ENCODE data around the gene ACSF3.

DNA sequence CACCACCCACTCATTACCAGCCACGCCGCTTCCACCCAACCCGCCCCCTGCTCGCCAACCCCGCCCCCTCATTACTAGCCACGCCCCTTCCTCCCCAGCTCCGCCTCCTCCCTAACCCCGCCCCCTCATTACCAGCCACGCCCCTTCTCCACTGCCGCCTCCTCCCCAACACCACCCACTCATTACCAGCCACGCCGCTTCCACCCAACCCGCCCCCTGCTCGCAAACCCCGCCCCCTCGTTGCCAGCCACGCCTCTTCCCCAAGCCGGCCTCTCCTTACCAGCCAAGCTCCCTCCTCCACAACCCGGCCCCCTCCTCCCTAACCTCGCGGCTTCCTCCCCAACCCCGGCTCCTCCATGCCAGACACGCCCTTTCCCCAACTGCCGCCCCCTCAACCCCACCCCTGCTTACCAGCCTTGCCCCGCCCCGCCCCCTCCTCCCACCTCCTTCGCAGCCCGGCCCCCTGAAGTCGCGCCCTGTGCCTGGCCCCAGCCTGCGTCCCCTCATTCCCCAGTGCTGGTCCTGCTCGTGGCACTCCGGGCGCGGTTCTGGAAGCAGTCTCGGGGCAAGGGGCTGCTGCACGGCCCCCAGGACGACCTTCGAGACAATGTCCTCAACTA lies 99.4 kb downstream of the ACSF3 start:
- no peak for TF ChIP-seq SIN3A (IDR thresholded peaks at IDR 0.05; ENCODE audit: borderline replicate concordance, insufficient read depth, low read depth, low read length)
- TF ChIP-seq, protein P1, sequence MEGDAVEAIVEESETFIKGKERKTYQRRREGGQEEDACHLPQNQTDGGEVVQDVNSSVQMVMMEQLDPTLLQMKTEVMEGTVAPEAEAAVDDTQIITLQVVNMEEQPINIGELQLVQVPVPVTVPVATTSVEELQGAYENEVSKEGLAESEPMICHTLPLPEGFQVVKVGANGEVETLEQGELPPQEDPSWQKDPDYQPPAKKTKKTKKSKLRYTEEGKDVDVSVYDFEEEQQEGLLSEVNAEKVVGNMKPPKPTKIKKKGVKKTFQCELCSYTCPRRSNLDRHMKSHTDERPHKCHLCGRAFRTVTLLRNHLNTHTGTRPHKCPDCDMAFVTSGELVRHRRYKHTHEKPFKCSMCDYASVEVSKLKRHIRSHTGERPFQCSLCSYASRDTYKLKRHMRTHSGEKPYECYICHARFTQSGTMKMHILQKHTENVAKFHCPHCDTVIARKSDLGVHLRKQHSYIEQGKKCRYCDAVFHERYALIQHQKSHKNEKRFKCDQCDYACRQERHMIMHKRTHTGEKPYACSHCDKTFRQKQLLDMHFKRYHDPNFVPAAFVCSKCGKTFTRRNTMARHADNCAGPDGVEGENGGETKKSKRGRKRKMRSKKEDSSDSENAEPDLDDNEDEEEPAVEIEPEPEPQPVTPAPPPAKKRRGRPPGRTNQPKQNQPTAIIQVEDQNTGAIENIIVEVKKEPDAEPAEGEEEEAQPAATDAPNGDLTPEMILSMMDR (IDR thresholded peaks at IDR 0.05) = no peak

Measured in Panc1 (cell line).